GM18909 (cell line): ENCODE measurements around the gene ATF6.

ENCODE experiments used
- ATAC-seq: cut with Tn5 transposase; IDR thresholded peaks from one replicate; pipeline ENCODE4 v1.9.1; 2021; ENCODE audit warnings: mild to moderate bottlenecking; ENCODE audit not compliant: unreplicated experiment, poor library complexity

The ATF6 gene

GRCh38 chr1:161929137-161929536 lies 163.0 kb downstream of the ATF6 start:
- ATAC-seq: no peak

- no peak for ATAC-seq
Measured at GRCh38 chr1:161930064-161930463, 163.9 kb downstream of the ATF6 start.

GRCh38 chr1:161932668-161933067 lies 166.5 kb downstream of the ATF6 start:
- ATAC-seq: no peak

DNA sequence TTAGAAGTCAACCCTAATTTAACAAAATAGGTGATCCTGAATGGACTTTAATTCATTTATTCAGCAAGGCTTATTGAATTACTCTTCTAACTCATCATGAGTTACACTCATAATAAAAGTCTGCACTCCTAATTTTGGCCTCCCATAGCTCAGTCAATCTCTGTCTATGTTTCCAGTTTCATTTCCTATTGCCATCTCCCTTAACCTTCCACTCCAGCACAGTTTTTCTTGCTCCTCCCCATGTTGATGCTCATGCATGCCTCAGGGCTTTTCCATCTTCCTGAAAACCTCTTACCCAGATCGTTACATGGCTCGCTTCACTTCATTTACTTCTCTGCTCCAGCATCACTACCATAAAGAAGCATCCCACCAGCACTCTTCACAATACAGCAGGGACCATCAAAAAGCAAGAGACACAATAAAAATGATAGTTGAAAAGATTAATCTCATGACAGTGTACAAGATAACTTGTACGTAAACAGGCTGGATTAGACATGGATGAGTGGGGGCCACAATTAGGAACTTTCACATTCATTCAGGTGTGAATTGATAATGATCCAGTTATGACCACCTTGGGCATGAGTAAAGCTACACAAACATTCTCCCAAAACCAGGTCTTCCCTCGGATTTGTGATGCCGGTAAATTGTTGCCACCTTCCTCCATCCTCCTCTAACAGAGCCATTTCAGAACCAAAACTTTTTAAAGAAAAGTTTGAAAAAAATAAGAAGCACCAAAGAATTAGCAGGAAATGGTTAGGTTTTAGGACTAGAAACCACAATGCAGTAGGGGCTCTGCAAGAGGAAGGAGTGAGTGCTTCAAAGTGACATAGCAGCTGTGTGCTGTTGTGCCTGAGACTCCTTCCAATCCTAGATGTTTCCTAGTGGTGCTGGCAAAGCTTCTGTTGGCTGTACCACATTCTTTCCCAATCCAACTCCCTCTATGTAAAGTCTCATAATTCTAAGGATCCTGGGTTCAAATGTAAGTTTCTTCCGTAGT lies 167.8 kb downstream of the ATF6 start:
- ATAC-seq: no peak

- no peak for ATAC-seq
Measured at GRCh38 chr1:161935264-161935663, 169.1 kb downstream of the ATF6 start.

GRCh38 chr1:161936786-161937185 lies 170.7 kb downstream of the ATF6 start:
- ATAC-seq: no peak

GRCh38 chr1:161940866-161941591 lies 174.9 kb downstream of the ATF6 start:
- ATAC-seq: no peak

GRCh38 chr1:161941726-161942436 lies 175.8 kb downstream of the ATF6 start:
- ATAC-seq: no peak

- no peak for ATAC-seq
Measured at GRCh38 chr1:161943737-161944136, 177.6 kb downstream of the ATF6 start.

- no peak for ATAC-seq
Measured at GRCh38 chr1:161944381-161944780, 178.3 kb downstream of the ATF6 start.

- ATAC-seq: no peak
Measured at GRCh38 chr1:161945306-161946060, 179.4 kb downstream of the ATF6 start.

GRCh38 chr1:161946071-161946987 lies 180.2 kb downstream of the ATF6 start:
- ATAC-seq: no peak

GRCh38 chr1:161948435-161948834 lies 182.3 kb downstream of the ATF6 start:
- ATAC-seq: no peak

DNA sequence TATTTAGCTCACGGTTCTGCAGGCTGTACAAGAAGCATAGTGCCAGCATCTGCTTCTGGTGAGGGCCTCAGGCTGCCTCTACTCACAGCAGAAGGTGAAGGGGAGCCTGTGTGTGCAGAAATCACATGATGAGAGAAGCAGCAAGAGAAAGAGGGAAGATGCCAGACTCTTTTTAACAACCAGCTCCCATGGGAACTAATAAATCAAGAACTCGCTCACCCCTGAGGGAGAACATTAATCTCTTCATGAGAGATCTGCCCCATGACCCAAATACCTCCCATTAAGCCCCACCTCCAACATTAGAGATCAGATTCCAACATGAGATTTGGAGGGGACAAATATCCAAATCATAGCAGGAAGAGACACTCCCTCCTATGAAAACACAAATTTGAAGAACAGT lies 183.4 kb downstream of the ATF6 start:
- ATAC-seq: no peak

GRCh38 chr1:161950377-161950776 lies 184.3 kb downstream of the ATF6 start:
- no peak for ATAC-seq

DNA sequence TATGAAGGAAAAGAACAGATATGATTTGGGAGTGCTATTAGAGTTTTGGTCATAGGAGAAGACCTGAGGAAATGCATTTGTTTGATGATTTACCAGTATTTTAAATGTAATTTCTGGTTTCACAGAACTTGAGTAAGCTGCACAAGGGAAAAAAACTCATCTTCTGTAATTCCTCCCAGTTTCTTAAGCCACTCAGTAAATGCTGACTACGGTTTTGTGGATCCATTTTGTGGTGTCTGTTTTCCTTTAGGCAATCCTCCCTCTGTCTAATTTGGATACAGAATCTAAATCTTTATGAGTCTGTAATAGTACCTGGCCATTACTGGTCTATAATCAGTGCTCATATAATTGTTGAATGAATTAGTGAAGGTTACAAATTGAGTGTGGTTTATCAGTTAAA lies 185.5 kb downstream of the ATF6 start:
- no peak for ATAC-seq

DNA sequence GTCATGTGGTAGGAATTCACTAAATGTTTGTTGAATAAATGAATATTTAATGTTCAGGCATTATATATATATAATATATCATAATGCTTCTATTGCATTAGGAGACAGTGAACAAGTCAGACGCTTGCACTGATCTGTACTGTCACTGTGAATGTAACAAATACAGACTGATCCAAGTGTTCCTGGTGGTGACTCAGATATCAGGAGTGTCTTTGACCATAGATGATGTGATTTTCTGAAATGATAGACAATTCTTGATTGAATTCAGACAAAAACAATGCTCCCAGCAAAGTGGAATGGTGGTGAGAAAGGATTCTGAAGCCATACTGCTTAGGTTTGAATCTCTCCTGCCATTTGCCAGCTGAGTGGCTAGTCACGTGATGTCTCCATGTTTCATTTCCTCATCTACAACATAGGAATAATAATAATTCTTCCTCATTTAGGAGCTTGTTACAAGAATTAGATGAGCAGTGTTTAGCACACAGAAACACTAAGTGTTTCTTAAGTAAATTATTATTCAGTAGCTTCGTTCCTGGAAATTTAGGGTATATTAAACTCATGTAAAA lies 186.6 kb downstream of the ATF6 start:
- ATAC-seq: no peak

- no peak for ATAC-seq
Measured at GRCh38 chr1:161953256-161953920, 187.3 kb downstream of the ATF6 start.
